HG03571 (cell line): ENCODE measurements around the gene MTMR3.

ENCODE experiments used
- ATAC-seq: cut with Tn5 transposase; IDR thresholded peaks from one replicate; pipeline ENCODE4 v1.9.1; 2021; ENCODE audit not compliant: unreplicated experiment

The MTMR3 gene

GRCh38 chr22:29998627-29999384 is 115.8 kb downstream of the MTMR3 start:
- ATAC-seq: no peak

GRCh38 chr22:30000566-30000965 is 117.6 kb downstream of the MTMR3 start:
- ATAC-seq: no peak

GRCh38 chr22:30001459-30001858 is 118.5 kb downstream of the MTMR3 start:
- ATAC-seq: no peak

GRCh38 chr22:30002861-30003486 is 120.0 kb downstream of the MTMR3 start:
- no peak for ATAC-seq

- no peak for ATAC-seq
Observed at GRCh38 chr22:30004101-30004500, 121.1 kb downstream of the MTMR3 start.

- no peak for ATAC-seq
Observed at GRCh38 chr22:30004694-30005093, 121.7 kb downstream of the MTMR3 start.

GRCh38 chr22:30005213-30005857 is 122.4 kb downstream of the MTMR3 start:
- ATAC-seq: no peak

- ATAC-seq: no peak
Observed at GRCh38 chr22:30007361-30007760, 124.4 kb downstream of the MTMR3 start.

GRCh38 chr22:30008401-30008800 is 125.4 kb downstream of the MTMR3 start:
- no peak for ATAC-seq

GRCh38 chr22:30009478-30009877 is 126.5 kb downstream of the MTMR3 start:
- no peak for ATAC-seq

- ATAC-seq: no peak
Observed at GRCh38 chr22:30010789-30011405, 127.9 kb downstream of the MTMR3 start.

- ATAC-seq: no peak
Observed at GRCh38 chr22:30013201-30013600, 130.2 kb downstream of the MTMR3 start.

- ATAC-seq: no peak
Observed at GRCh38 chr22:30014244-30014643, 131.3 kb downstream of the MTMR3 start.

- no peak for ATAC-seq
Observed at GRCh38 chr22:30015229-30015797, 132.3 kb downstream of the MTMR3 start.

GRCh38 chr22:30015846-30016245 is 132.9 kb downstream of the MTMR3 start:
- no peak for ATAC-seq

- no peak for ATAC-seq
Observed at GRCh38 chr22:30016596-30016995, 133.6 kb downstream of the MTMR3 start.

- ATAC-seq: no peak
Observed at GRCh38 chr22:30017375-30018223, 134.6 kb downstream of the MTMR3 start.

GRCh38 chr22:30020511-30020910 is 137.5 kb downstream of the MTMR3 start:
- ATAC-seq: no peak

- no peak for ATAC-seq
Observed at GRCh38 chr22:30021338-30021737, 138.4 kb downstream of the MTMR3 start.

- no peak for ATAC-seq
Observed at GRCh38 chr22:30021881-30022619, 139.1 kb downstream of the MTMR3 start.
